ENCODE measurements around the gene IRF4. TPM values are rescaled to one million over a fixed set of nuclear protein-coding genes. Genes with fewer than 3 reads are reported as not detected.

IRF4 gene
- total and polyA plus RNA-seq, 2 experiments from 2014 or later = 1.3 to 1.9 TPM

- Mint-ChIP-seq H3K9me3 (peaks cover 34% of the 10 kb centered on the region), H3K27me3 (ENCODE audit: insufficient read depth, low read depth, poor library complexity) (peaks cover 6% of the 10 kb centered on the region)
- ATAC-seq = no peak
Observed at GRCh38 chr6:451336-451735, 59.8 kb downstream of the IRF4 start.

More at GRCh38 chr6:451336-451735, 59.8 kb downstream of the IRF4 start:
- Histone ChIP-seq H3K79me2 (replicated peaks; ENCODE audit: insufficient read depth) (no peaks in the 10 kb centered on the region), H3K4me2 (no peak overlapping the region), H3K36me3 (ENCODE audit: insufficient read depth) (no peaks in the 10 kb centered on the region), H3K4me1 (ENCODE audit: insufficient read depth) (no peaks in the 10 kb centered on the region), H3F3A (replicated peaks; ENCODE audit: low read depth) (no peaks in the 10 kb centered on the region), H2AFZ (no peak overlapping the region), H3K4me3 (no peak overlapping the region), H4K20me1 (replicated peaks; ENCODE audit: insufficient read depth) (no peaks in the 10 kb centered on the region), H3K9me2 (ENCODE audit: insufficient read depth) (0 out of 2 replicates have a peak, but pooled peaks cover 4% of the 10 kb centered on the region), H3K27me3 (ENCODE audit: insufficient read depth) (no peaks in the 10 kb centered on the region), H3K27ac (ENCODE audit: low read depth) (no peak overlapping the region)
- Mint-ChIP-seq H3K36me3 (ENCODE audit: low read depth) (peaks cover 20% of the 10 kb centered on the region), H3K27ac (no peak overlapping the region), H3K4me3 (no peak overlapping the region), H3K4me1 (peaks cover 4% of the 10 kb centered on the region; the same call in 1 of the 3 replicates)
- TF ChIP-seq REST (IDR thresholded peaks at IDR 0.05; ENCODE audit: unreplicated experiment) (no peak), ZNF114 (CRISPR knock-in tag; IDR thresholded peaks at IDR 0.05) (no peak), ZNF331 (CRISPR knock-in tag; IDR thresholded peaks at IDR 0.05; ENCODE audit: low read depth) (no peak), STAT1 (IDR thresholded peaks at IDR 0.05; ENCODE audit: unreplicated experiment) (no peak), CREB1 (CRISPR knock-in tag; IDR thresholded peaks at IDR 0.05; ENCODE audit: low read depth) (no peak), EZH2phosphoT487 (IDR thresholded peaks at IDR 0.05; ENCODE audit: unreplicated experiment) (no peak), CTCF (conservative IDR thresholded peaks at IDR 0.05; ENCODE audit: low read depth in 2 of 2) (no peak), ETS1 (IDR thresholded peaks at IDR 0.05) (no peak), ZNF462 (CRISPR knock-in tag; IDR thresholded peaks at IDR 0.05) (no peak)
- no peak for DNase-seq (ENCODE audit: low spot score)

Measured in GM23338 (cell line).